PC-9 (cell line): ENCODE measurements around the gene STK32B. TPM values are rescaled to one million over a fixed set of nuclear protein-coding genes. Genes with fewer than 3 reads are reported as not detected.

Experiments used
- BruUV-seq: library from RNA; stranded (reverse); fragments of 400-500 nt; replicated peaks from 2 replicates; lab custom pipeline; 2021; lab: Mats Ljungman, UMichigan
- CTCF ChIA-PET: fragments of 300-600 bp; sonication (Branson Sonifier 250); formaldehyde crosslinking; loops from one replicate; lab custom pipeline; 2022; ENCODE audit warnings: antibody characterized with exemption; lab: Charles Lee
- POLR2A ChIA-PET: fragments of 300-600 bp; sonication (Branson Sonifier 250); formaldehyde crosslinking; loops from one replicate; lab custom pipeline; 2022; ENCODE audit warnings: antibody characterized with exemption; ENCODE audit not compliant: unreplicated experiment; lab: Charles Lee
- DNase-seq, 2 experiments: peaks; one replicate each; pipeline versions ENCODE4 v3.0.0 to v3.0.0-alpha.2; 2015 to 2022; ENCODE audit warnings: mixed read lengths in 1 of 2
- H2AFZ ChIP-seq: fragments of 200-600 bp; sonication (generic); 2 replicates; pipeline ENCODE4 v1.8.1; 2017; ENCODE audit warnings: antibody characterized with exemption
- H3F3A ChIP-seq: fragments of 200-600 bp; sonication (generic); 2 replicates; pipeline ENCODE4 v1.8.1; 2017; ENCODE audit warnings: antibody characterized with exemption, mild to moderate bottlenecking, low read depth; ENCODE audit not compliant: insufficient read depth
- H3K27ac ChIP-seq: fragments of 200-600 bp; sonication (generic); 2 replicates; pipeline ENCODE4 v1.6.1; 2016; ENCODE audit warnings: mixed run types
- H3K27me3 ChIP-seq: fragments of 200-600 bp; sonication (generic); 2 replicates; pipeline ENCODE4 v1.6.1; 2016; ENCODE audit warnings: low read depth, mixed run types; ENCODE audit not compliant: insufficient read depth
- H3K36me3 ChIP-seq: fragments of 200-600 bp; sonication (generic); 2 replicates; pipeline ENCODE4 v1.6.1; 2016; ENCODE audit warnings: low read depth, mixed run types
- H3K4me1 ChIP-seq: fragments of 200-600 bp; sonication (generic); replicated peaks from 2 replicates; pipeline ENCODE4 v1.6.1; 2016; ENCODE audit warnings: mixed run types; ENCODE audit not compliant: insufficient read depth
- H3K4me2 ChIP-seq: fragments of 200-600 bp; sonication (generic); 2 replicates; pipeline ENCODE4 v1.6.1; 2017; ENCODE audit warnings: mixed run types
- H3K4me3 ChIP-seq: fragments of 200-600 bp; sonication (generic); 2 replicates; pipeline ENCODE4 v1.6.1; 2016; ENCODE audit warnings: mixed run types
- H3K79me2 ChIP-seq: fragments of 200-600 bp; sonication (generic); 2 replicates; pipeline ENCODE4 v1.6.1; 2017; ENCODE audit warnings: low read depth, mixed run types
- H3K9me2 ChIP-seq: fragments of 200-600 bp; sonication (generic); 2 replicates; pipeline ENCODE4 v1.8.1; 2017; ENCODE audit warnings: mild to moderate bottlenecking; ENCODE audit not compliant: insufficient read depth
- H3K9me3 ChIP-seq: fragments of 200-600 bp; sonication (generic); 2 replicates; pipeline ENCODE4 v1.8.1; 2016; ENCODE audit warnings: low read depth; ENCODE audit not compliant: insufficient read depth
- H4K20me1 ChIP-seq: fragments of 200-600 bp; sonication (generic); 2 replicates; pipeline ENCODE4 v1.8.1; 2017; ENCODE audit not compliant: insufficient read depth
- EZH2 ChIP-seq: fragments of 200-600 bp; sonication (generic); IDR thresholded peaks from 2 replicates; pipeline ENCODE4 v1.8.0; 2017; ENCODE audit warnings: antibody characterized with exemption, low read depth
- intact Hi-C: fragments of 100-400 bp; cut with micrococcal nuclease; formaldehyde crosslinking; loops from one replicate; pipeline ENCODE4 v1.10.0; 2022; ENCODE audit not compliant: unreplicated experiment
- total RNA-seq: library from RNA; stranded (reverse); gene quantifications from 2 replicates; pipeline ENCODE4 v1.2.3, GENCODE V29; 2021
- TF ChIP-seq, protein P1 (sequence below): fragments of 200-600 bp; sonication (generic); conservative IDR thresholded peaks from 2 replicates; pipeline ENCODE4 v1.6.1; 2017; ENCODE audit warnings: mixed run types, antibody characterized with exemption, mild to moderate bottlenecking, moderate library complexity

Gene STK32B
- total RNA-seq, 1 experiment from 2014 or later = not detected

GRCh38 chr4:5472160-5472591 lies 420.9 kb downstream of the STK32B start:
- no peak overlapping the region for H2AFZ ChIP-seq
- TF ChIP-seq EZH2 = no peak
- TF ChIP-seq, protein P1, sequence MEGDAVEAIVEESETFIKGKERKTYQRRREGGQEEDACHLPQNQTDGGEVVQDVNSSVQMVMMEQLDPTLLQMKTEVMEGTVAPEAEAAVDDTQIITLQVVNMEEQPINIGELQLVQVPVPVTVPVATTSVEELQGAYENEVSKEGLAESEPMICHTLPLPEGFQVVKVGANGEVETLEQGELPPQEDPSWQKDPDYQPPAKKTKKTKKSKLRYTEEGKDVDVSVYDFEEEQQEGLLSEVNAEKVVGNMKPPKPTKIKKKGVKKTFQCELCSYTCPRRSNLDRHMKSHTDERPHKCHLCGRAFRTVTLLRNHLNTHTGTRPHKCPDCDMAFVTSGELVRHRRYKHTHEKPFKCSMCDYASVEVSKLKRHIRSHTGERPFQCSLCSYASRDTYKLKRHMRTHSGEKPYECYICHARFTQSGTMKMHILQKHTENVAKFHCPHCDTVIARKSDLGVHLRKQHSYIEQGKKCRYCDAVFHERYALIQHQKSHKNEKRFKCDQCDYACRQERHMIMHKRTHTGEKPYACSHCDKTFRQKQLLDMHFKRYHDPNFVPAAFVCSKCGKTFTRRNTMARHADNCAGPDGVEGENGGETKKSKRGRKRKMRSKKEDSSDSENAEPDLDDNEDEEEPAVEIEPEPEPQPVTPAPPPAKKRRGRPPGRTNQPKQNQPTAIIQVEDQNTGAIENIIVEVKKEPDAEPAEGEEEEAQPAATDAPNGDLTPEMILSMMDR = no peak
- H3K4me1 ChIP-seq = 0 out of 2 replicates have a peak, but pooled peaks cover 7% of the 10 kb centered on the region
- no peak overlapping the region for H3K4me3 ChIP-seq
- H3K9me2 ChIP-seq = no peaks in the 10 kb centered on the region
- H3K27ac ChIP-seq = no peak overlapping the region
- CTCF ChIA-PET = no interaction called here
- H3K9me3 ChIP-seq = no peaks in the 10 kb centered on the region
- H4K20me1 ChIP-seq = no peaks in the 10 kb centered on the region
- POLR2A ChIA-PET = no interaction called here
- no TSS peak for BruUV-seq
- intact Hi-C loops = no loop called here
- H3K27me3 ChIP-seq = no peaks in the 10 kb centered on the region
- no peaks in the 10 kb centered on the region for H3K79me2 ChIP-seq
- no peaks in the 10 kb centered on the region for H3F3A ChIP-seq
- no peak for DNase-seq
- H3K4me2 ChIP-seq = no peak overlapping the region
- H3K36me3 ChIP-seq = no peaks in the 10 kb centered on the region

- TF ChIP-seq EZH2 = no peak
- TF ChIP-seq, protein P1 = no peak
- Histone ChIP-seq H3K27ac (no peak overlapping the region), H3K4me1 (0 out of 2 replicates have a peak, but pooled peaks cover 7% of the 10 kb centered on the region), H3K27me3 (no peaks in the 10 kb centered on the region; the same call in 1 of the 2 replicates), H3F3A (no peaks in the 10 kb centered on the region), H3K4me3 (no peak overlapping the region), H3K9me2 (no peaks in the 10 kb centered on the region), H2AFZ (no peak overlapping the region), H3K79me2 (no peaks in the 10 kb centered on the region), H3K4me2 (no peak overlapping the region), H4K20me1 (no peaks in the 10 kb centered on the region), H3K9me3 (no peaks in the 10 kb centered on the region), H3K36me3 (no peaks in the 10 kb centered on the region)
- DNase-seq = no peak
- POLR2A ChIA-PET = no interaction called here
- CTCF ChIA-PET = no interaction called here
- intact Hi-C loops = no loop called here
- BruUV-seq = no TSS peak
Observed at GRCh38 chr4:5473125-5473524, 421.8 kb downstream of the STK32B start.

DNA sequence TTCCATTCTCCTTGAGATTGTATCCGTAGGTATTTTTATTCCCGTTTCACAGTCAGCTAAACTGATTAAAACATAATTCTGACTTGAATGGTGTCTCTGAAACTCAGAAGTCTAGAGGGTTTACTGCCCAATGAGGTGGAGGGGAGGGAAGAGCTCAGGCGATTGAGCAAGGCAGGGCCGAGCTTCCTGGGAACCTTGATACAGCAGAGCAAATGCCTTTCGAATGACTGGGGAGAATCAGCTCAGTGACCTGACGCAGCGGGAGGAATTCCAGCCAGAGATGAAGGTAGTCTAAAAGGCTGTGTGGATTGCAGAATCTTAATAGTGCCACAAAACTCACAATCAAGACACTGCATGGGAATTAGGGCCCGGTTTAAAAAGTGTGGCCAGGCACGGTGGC lies 423.5 kb downstream of the STK32B start:
- Histone ChIP-seq H3K79me2 (no peaks in the 10 kb centered on the region), H3K4me2 (no peak overlapping the region), H3K4me3 (no peak overlapping the region), H3K9me2 (no peaks in the 10 kb centered on the region), H3F3A (no peaks in the 10 kb centered on the region), H3K36me3 (no peaks in the 10 kb centered on the region), H2AFZ (no peak overlapping the region), H4K20me1 (no peaks in the 10 kb centered on the region), H3K27me3 (no peaks in the 10 kb centered on the region; the same call in 1 of the 2 replicates), H3K27ac (no peak overlapping the region), H3K9me3 (no peaks in the 10 kb centered on the region), H3K4me1 (0 out of 2 replicates have a peak, but pooled peaks cover 7% of the 10 kb centered on the region)
- intact Hi-C loops = no loop called here
- DNase-seq = peak; percentile 5 to 37
- TF ChIP-seq EZH2 = no peak
- TF ChIP-seq, protein P1 = no peak
- ChIA-PET POLR2A (no interaction called here), CTCF (no interaction called here)
- no TSS peak for BruUV-seq
